ENCODE measurements around the gene NHERF1.

Gene NHERF1

GRCh38 chr17:74712301-74712700 lies 36.1 kb upstream of the NHERF1 start:
- no peaks in the 10 kb centered on the region for H3K4me1 ChIP-seq (ENCODE audit: insufficient read depth, low read length)
- ATAC-seq (ENCODE audit: insufficient read depth, low read depth) (no peak), DNase-seq (no peak)
- H4K20me1 ChIP-seq (ENCODE audit: insufficient read depth, low read length) = no peaks in the 10 kb centered on the region
- no peaks in the 10 kb centered on the region for H3K36me3 ChIP-seq (ENCODE audit: insufficient read depth, low read length)
- no peaks in the 10 kb centered on the region for H3K79me2 ChIP-seq (ENCODE audit: insufficient read depth, low read length)
- H3K27ac ChIP-seq (ENCODE audit: low read length) = no peak overlapping the region
- no peak overlapping the region for H3K4me2 ChIP-seq (ENCODE audit: insufficient read depth, low read length)
- TF ChIP-seq EZH2 (IDR thresholded peaks at IDR 0.05; ENCODE audit: borderline replicate concordance, low read depth, low read length, severe bottlenecking) (no peak), CTCF (IDR thresholded peaks at IDR 0.05; ENCODE audit: borderline replicate concordance, extremely low read depth, low read length, poor library complexity, severe bottlenecking) (no peak)
- H2AFZ ChIP-seq (ENCODE audit: low read depth, low read length) = no peak overlapping the region
- H3K4me3 ChIP-seq (ENCODE audit: low read depth in 1 of 2, low read length in 2 of 2) = no peak overlapping the region
- peaks cover 16% of the 10 kb centered on the region for H3K27me3 ChIP-seq (ENCODE audit: insufficient read depth, low read length, poor library complexity)
- no peak overlapping the region for H3K9ac ChIP-seq (ENCODE audit: low read depth, low read length)
- no peaks in the 10 kb centered on the region for H3K9me3 ChIP-seq (ENCODE audit: insufficient read depth, low read length, severe bottlenecking)

GRCh38 chr17:74712756-74713155 lies 35.7 kb upstream of the NHERF1 start, which contains the start of gene CD300LF:
TSS of gene CD300LF (minus strand) at chr17:74712923. CDS start at chr17:74712866, 57 bp downstream.
- Histone ChIP-seq H3K4me1 (ENCODE audit: insufficient read depth, low read length) (no peaks in the 10 kb centered on the region), H2AFZ (ENCODE audit: low read depth, low read length) (no peak within 1 kb of the TSS), H4K20me1 (ENCODE audit: insufficient read depth, low read length) (no peaks in the 10 kb centered on the region)

GRCh38 chr17:74713171-74713755 lies 35.2 kb upstream of the NHERF1 start:
- no peak overlapping the region for H3K27ac ChIP-seq (ENCODE audit: low read length)
- H3K36me3 ChIP-seq (ENCODE audit: insufficient read depth, low read length) = no peaks in the 10 kb centered on the region
- DNase-seq (no peak), ATAC-seq (ENCODE audit: insufficient read depth, low read depth) (no peak)
- no peak overlapping the region for H2AFZ ChIP-seq (ENCODE audit: low read depth, low read length)
- no peak overlapping the region for H3K9ac ChIP-seq (ENCODE audit: low read depth, low read length)
- H3K4me1 ChIP-seq (ENCODE audit: insufficient read depth, low read length) = no peaks in the 10 kb centered on the region
- TF ChIP-seq EZH2 (IDR thresholded peaks at IDR 0.05; ENCODE audit: borderline replicate concordance, low read depth, low read length, severe bottlenecking) (no peak), CTCF (IDR thresholded peaks at IDR 0.05; ENCODE audit: borderline replicate concordance, extremely low read depth, low read length, poor library complexity, severe bottlenecking) (no peak)
- no peaks in the 10 kb centered on the region for H4K20me1 ChIP-seq (ENCODE audit: insufficient read depth, low read length)
- H3K9me3 ChIP-seq (ENCODE audit: insufficient read depth, low read length, severe bottlenecking) = no peaks in the 10 kb centered on the region
- H3K4me3 ChIP-seq (ENCODE audit: low read depth in 1 of 2, low read length in 2 of 2) = no peak overlapping the region
- H3K4me2 ChIP-seq (ENCODE audit: insufficient read depth, low read length) = no peak overlapping the region
- H3K79me2 ChIP-seq (ENCODE audit: insufficient read depth, low read length) = no peaks in the 10 kb centered on the region
- H3K27me3 ChIP-seq (ENCODE audit: insufficient read depth, low read length, poor library complexity) = peaks cover 16% of the 10 kb centered on the region

More at GRCh38 chr17:74712756-74713155, 35.7 kb upstream of the NHERF1 start, which contains the start of gene CD300LF:
- H3K9me3 ChIP-seq (ENCODE audit: insufficient read depth, low read length, severe bottlenecking) = no peaks in the 10 kb centered on the region
- ATAC-seq (ENCODE audit: insufficient read depth, low read depth) (no peak), DNase-seq (no peak)
- TF ChIP-seq CTCF (IDR thresholded peaks at IDR 0.05; ENCODE audit: borderline replicate concordance, extremely low read depth, low read length, poor library complexity, severe bottlenecking) (no peak), EZH2 (IDR thresholded peaks at IDR 0.05; ENCODE audit: borderline replicate concordance, low read depth, low read length, severe bottlenecking) (no peak)
- no peak within 1 kb of the TSS for H3K4me3 ChIP-seq (ENCODE audit: low read depth in 1 of 2, low read length in 2 of 2)
- H3K36me3 ChIP-seq (ENCODE audit: insufficient read depth, low read length) = no peaks in the 10 kb centered on the region
- H3K9ac ChIP-seq (ENCODE audit: low read depth, low read length) = no peak within 1 kb of the TSS
- no peak within 1 kb of the TSS for H3K4me2 ChIP-seq (ENCODE audit: insufficient read depth, low read length)
- H3K27me3 ChIP-seq (ENCODE audit: insufficient read depth, low read length, poor library complexity) = peaks cover 16% of the 10 kb centered on the region
- no peak within 1 kb of the TSS for H3K27ac ChIP-seq (ENCODE audit: low read length)
- H3K79me2 ChIP-seq (ENCODE audit: insufficient read depth, low read length) = no peaks in the 10 kb centered on the region
